ENCODE results near the gene SLC51A. TPM values are rescaled to one million over a fixed set of nuclear protein-coding genes. Genes with fewer than 3 reads are reported as not detected.

SLC51A gene
- total and polyA plus RNA-seq, 2 of the 13 experiments (the other 11 are each of a cell fraction or from before 2014, with no cell fraction given), result 4.3 to 48.8 TPM

DNA sequence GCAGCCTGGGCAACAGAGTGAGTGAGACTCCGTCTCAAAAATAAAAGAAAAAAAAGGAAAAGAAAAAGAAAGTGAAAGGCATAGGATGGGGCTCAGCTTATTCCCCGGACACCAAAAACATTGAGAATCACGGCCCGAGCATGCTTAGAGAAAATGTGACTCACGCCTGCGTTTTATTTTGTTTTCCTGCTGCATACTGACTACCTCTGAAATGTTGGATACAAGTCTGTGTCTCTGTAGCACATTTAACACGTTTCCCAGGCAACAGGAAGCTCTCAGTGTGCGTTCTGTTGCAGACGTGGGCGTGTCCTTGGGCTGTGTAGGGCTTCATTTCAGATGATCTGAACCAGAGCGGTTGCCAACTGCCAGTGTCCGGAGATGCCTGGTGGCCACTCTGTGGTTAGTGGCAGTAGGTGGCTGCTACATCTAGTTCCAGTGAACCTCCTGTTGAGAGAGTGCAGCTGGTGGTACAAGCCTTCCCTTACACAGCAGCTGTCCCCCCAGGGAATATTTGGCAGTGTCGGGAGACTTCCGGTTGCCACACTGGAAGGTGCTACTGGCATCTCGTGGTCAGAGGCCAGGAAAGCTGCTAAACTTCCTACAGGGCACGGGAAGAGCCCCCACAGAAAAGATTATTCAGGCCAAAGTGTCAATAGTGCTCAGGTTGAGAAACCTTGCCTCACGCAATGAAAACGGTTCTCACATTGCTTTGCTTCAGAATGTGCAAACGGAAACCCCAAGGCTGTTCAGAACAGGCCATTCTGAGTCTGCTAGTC, 3.0 kb downstream of the SLC51A start (continued):
- TF ChIP-seq, protein P1, sequence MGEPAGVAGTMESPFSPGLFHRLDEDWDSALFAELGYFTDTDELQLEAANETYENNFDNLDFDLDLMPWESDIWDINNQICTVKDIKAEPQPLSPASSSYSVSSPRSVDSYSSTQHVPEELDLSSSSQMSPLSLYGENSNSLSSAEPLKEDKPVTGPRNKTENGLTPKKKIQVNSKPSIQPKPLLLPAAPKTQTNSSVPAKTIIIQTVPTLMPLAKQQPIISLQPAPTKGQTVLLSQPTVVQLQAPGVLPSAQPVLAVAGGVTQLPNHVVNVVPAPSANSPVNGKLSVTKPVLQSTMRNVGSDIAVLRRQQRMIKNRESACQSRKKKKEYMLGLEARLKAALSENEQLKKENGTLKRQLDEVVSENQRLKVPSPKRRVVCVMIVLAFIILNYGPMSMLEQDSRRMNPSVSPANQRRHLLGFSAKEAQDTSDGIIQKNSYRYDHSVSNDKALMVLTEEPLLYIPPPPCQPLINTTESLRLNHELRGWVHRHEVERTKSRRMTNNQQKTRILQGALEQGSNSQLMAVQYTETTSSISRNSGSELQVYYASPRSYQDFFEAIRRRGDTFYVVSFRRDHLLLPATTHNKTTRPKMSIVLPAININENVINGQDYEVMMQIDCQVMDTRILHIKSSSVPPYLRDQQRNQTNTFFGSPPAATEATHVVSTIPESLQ (CRISPR knock-in tag; conservative IDR thresholded peaks at IDR 0.05), result no peak
- TF ChIP-seq, protein P2, sequence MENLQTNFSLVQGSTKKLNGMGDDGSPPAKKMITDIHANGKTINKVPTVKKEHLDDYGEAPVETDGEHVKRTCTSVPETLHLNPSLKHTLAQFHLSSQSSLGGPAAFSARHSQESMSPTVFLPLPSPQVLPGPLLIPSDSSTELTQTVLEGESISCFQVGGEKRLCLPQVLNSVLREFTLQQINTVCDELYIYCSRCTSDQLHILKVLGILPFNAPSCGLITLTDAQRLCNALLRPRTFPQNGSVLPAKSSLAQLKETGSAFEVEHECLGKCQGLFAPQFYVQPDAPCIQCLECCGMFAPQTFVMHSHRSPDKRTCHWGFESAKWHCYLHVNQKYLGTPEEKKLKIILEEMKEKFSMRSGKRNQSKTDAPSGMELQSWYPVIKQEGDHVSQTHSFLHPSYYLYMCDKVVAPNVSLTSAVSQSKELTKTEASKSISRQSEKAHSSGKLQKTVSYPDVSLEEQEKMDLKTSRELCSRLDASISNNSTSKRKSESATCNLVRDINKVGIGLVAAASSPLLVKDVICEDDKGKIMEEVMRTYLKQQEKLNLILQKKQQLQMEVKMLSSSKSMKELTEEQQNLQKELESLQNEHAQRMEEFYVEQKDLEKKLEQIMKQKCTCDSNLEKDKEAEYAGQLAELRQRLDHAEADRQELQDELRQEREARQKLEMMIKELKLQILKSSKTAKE (CRISPR knock-in tag; IDR thresholded peaks at IDR 0.05; ENCODE audit: borderline replicate concordance), result no peak
- no peak for TF ChIP-seq FOXA1 (IDR thresholded peaks at IDR 0.05)
- TF ChIP-seq FOXA1 (CRISPR knock-in tag; IDR thresholded peaks at IDR 0.05), result no peak
- no peak for TF ChIP-seq ZNF24 (IDR thresholded peaks at IDR 0.05)
- TF ChIP-seq HDAC2 (CRISPR knock-in tag; IDR thresholded peaks at IDR 0.05), result peak; percentile 23; the same call in 1 of the 2 replicates
- TF ChIP-seq ZNF350 (CRISPR knock-in tag; IDR thresholded peaks at IDR 0.05; ENCODE audit: borderline replicate concordance, low read depth), result no peak
- TF ChIP-seq ZNF615 (CRISPR knock-in tag; IDR thresholded peaks at IDR 0.05; ENCODE audit: borderline replicate concordance), result no peak
- TF ChIP-seq ZNF839 (CRISPR knock-in tag; IDR thresholded peaks at IDR 0.05; ENCODE audit: borderline replicate concordance), result no peak
- TF ChIP-seq ADNP (CRISPR knock-in tag; IDR thresholded peaks at IDR 0.05), result no peak
- TF ChIP-seq DNMT1 (CRISPR knock-in tag; IDR thresholded peaks at IDR 0.05), result no peak
- no peak for TF ChIP-seq ZBTB42 (CRISPR knock-in tag; IDR thresholded peaks at IDR 0.05)
- no peak for TF ChIP-seq ZNF282 (IDR thresholded peaks at IDR 0.05; ENCODE audit: partially characterized antibody)
- TF ChIP-seq KLF13 (CRISPR knock-in tag; IDR thresholded peaks at IDR 0.05), result no peak
- no peak for TF ChIP-seq CBX5 (CRISPR knock-in tag; IDR thresholded peaks at IDR 0.05; ENCODE audit: borderline replicate concordance)
- no peak for TF ChIP-seq SMARCC2 (IDR thresholded peaks at IDR 0.05)
- 0 out of 2 replicates have a peak, but pooled peaks have one; percentile 31 for TF ChIP-seq ELF1 (CRISPR knock-in tag; IDR thresholded peaks at IDR 0.05)
- TF ChIP-seq, protein P3, sequence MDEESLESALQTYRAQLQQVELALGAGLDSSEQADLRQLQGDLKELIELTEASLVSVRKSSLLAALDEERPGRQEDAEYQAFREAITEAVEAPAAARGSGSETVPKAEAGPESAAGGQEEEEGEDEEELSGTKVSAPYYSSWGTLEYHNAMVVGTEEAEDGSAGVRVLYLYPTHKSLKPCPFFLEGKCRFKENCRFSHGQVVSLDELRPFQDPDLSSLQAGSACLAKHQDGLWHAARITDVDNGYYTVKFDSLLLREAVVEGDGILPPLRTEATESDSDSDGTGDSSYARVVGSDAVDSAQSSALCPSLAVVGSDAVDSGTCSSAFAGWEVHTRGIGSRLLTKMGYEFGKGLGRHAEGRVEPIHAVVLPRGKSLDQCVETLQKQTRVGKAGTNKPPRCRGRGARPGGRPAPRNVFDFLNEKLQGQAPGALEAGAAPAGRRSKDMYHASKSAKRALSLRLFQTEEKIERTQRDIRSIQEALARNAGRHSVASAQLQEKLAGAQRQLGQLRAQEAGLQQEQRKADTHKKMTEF (CRISPR knock-in tag; IDR thresholded peaks at IDR 0.05), result no peak
- 0 out of 2 replicates have a peak, but pooled peaks have one; percentile 58 for TF ChIP-seq KLF9 (CRISPR knock-in tag; IDR thresholded peaks at IDR 0.05; ENCODE audit: low read depth)
- TF ChIP-seq MXI1 (IDR thresholded peaks at IDR 0.05; ENCODE audit: borderline replicate concordance, low read depth, low read length), result no peak
- TF ChIP-seq SP1 (IDR thresholded peaks at IDR 0.05), result no peak
- no peak for TF ChIP-seq SP1 (CRISPR knock-in tag; IDR thresholded peaks at IDR 0.05)
- TF ChIP-seq ZNF432 (CRISPR knock-in tag; IDR thresholded peaks at IDR 0.05; ENCODE audit: borderline replicate concordance), result no peak
- TF ChIP-seq ZNF451 (CRISPR knock-in tag; IDR thresholded peaks at IDR 0.05), result no peak
- TF ChIP-seq, protein P4, sequence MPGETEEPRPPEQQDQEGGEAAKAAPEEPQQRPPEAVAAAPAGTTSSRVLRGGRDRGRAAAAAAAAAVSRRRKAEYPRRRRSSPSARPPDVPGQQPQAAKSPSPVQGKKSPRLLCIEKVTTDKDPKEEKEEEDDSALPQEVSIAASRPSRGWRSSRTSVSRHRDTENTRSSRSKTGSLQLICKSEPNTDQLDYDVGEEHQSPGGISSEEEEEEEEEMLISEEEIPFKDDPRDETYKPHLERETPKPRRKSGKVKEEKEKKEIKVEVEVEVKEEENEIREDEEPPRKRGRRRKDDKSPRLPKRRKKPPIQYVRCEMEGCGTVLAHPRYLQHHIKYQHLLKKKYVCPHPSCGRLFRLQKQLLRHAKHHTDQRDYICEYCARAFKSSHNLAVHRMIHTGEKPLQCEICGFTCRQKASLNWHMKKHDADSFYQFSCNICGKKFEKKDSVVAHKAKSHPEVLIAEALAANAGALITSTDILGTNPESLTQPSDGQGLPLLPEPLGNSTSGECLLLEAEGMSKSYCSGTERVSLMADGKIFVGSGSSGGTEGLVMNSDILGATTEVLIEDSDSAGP (CRISPR knock-in tag; IDR thresholded peaks at IDR 0.05; ENCODE audit: borderline replicate concordance), result no peak
- TF ChIP-seq MTF1 (CRISPR knock-in tag; IDR thresholded peaks at IDR 0.05), result no peak
